IPS-NIHi11 (cell line): ENCODE results near the gene BTBD2.
"Not testable (repeated sequence)": the region's sequence is repeated elsewhere in the genome, so short reads cannot be mapped to it uniquely, and the experiment has no call there.

ENCODE experiments used
- DNase-seq: peaks from one replicate; pipeline ENCODE4 v3.0.0; 2012; ENCODE audit warnings: mixed read lengths, low spot score

Gene BTBD2

GRCh38 chr19:2014131-2014571, 1.4 kb downstream of the BTBD2 start:
- no peak for DNase-seq

- no peak for DNase-seq
Measured at GRCh38 chr19:2013683-2013961, 1.9 kb downstream of the BTBD2 start.

GRCh38 chr19:2012941-2013682, 2.4 kb downstream of the BTBD2 start:
- no peak for DNase-seq

- no peak for DNase-seq
Measured at GRCh38 chr19:2011169-2011568, 4.3 kb downstream of the BTBD2 start.

GRCh38 chr19:2010135-2010668, 5.3 kb downstream of the BTBD2 start:
- DNase-seq = no peak

- no peak for DNase-seq
Measured at GRCh38 chr19:2003874-2004273, 11.6 kb downstream of the BTBD2 start.

- DNase-seq = peak; percentile 14
Measured at GRCh38 chr19:1999856-2000515, 15.5 kb downstream of the BTBD2 start.

- peak; percentile 14 for DNase-seq
Measured at GRCh38 chr19:1998712-1999708, 16.5 kb downstream of the BTBD2 start.

GRCh38 chr19:1997353-1998233, 17.9 kb downstream of the BTBD2 start:
- peak; percentile 5 for DNase-seq

- DNase-seq = peak; percentile 94
Measured at GRCh38 chr19:1992759-1993260, 22.7 kb downstream of the BTBD2 start.

GRCh38 chr19:1991018-1991913, 24.2 kb downstream of the BTBD2 start:
- DNase-seq = no peak

GRCh38 chr19:1990230-1991017, 25.1 kb downstream of the BTBD2 start:
- no peak for DNase-seq

GRCh38 chr19:1989513-1990229, 25.8 kb downstream of the BTBD2 start:
- DNase-seq = no peak

- not testable (repeated sequence) for DNase-seq
Measured at GRCh38 chr19:1988464-1988863, 27.1 kb downstream of the BTBD2 start.

GRCh38 chr19:1987197-1988187, 28.0 kb downstream of the BTBD2 start:
- DNase-seq = no peak

- no peak for DNase-seq
Measured at GRCh38 chr19:1986357-1987162, 29.0 kb downstream of the BTBD2 start.
